NOMO-1 treated with DMSO at 0.1 percent for 48 hours (cell line): ENCODE data around the gene EPS8L1.

Experiments used
- DNase-seq: peaks from one replicate; lab custom pipeline; 2025; ENCODE audit not compliant: unreplicated experiment; lab: John Stamatoyannopoulos, UW

The EPS8L1 gene

DNA sequence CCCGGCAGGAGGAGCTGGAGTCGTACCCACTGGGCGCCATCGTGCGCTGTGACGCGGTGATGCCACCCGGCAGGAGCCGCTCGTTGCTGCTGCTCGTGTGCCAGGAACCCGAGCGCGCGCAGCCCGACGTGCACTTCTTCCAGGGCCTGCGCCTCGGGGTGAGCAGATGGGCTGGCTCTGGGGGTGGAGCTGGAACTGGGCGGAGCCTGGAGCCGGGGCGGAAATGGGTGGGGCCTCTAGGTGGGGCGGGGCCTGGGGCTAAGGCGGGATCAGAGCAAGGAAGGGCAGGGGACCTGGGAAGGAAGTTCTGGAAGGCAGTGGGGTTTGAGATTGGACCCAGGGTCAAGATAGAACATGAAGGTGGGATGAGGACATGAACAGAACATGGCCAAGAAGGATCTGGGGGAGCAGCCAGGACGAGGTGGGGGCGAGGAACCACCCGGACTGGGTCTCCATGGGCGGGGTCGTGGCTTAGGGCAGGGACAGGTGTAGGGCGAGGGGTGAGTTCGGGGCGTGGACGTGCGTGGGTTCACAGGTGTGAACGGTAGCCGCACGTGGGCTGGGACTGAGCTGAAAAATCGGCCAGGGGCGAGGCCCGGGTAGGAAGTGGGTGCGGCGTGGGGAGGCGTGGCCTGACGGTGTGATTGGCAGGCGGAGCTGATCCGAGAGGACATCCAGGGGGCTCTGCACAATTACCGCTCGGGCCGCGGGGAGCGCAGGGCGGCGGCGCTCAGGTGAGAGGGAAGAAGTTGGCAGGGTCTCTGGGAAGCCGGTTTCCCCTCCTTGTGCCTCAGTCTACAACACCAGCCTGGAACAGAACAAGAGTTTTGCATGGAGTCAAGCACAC, 4.7 kb downstream of the EPS8L1 start:
- DNase-seq = peak; percentile 70

DNA sequence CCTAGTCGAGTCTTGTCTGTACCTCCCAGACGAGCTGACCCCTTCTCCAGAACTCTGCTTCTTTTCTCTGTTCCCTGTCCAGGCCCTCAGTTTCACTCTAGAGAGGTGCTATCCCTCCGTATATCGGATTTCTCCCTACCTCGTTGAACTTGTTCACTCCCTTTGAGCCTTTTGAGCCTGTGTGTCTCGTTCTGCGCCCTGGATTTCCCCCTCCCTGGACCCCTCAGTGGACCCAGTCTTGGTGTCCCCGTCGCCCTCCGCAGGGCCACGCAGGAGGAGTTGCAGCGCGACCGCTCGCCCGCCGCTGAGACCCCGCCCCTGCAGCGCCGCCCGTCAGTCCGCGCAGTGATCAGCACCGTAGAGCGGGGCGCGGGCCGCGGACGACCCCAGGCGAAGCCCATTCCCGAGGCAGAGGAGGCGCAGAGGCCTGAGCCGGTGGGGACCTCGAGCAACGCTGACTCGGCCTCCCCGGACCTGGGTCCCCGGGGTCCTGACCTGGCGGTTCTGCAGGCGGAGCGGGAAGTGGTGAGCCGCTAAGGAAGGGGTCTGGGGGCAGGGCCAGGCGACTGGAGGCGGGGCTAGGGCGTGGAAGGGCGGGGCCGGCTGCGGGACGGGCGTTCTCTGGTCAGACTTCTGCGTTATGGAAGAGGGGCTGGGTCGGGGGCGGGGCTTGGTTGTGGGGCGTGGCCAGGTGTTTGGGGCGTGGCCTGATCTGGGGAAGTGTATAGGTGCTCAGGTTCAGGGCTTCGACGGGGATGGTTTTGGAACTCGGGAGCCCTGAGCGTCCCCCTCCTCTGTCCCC, 5.5 kb downstream of the EPS8L1 start:
- DNase-seq = peak; percentile 87

DNA sequence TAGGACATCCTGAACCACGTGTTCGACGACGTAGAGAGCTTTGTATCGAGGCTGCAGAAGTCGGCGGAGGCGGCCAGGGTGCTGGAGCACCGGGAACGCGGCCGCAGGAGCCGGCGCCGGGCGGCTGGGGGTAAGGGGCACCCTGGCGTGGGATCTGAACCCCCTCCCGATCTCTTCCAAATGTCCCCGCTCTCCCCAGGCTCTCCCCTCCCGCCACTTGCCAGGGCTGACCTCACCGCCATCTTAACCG, 6.0 kb downstream of the EPS8L1 start:
- DNase-seq = no peak

DNA sequence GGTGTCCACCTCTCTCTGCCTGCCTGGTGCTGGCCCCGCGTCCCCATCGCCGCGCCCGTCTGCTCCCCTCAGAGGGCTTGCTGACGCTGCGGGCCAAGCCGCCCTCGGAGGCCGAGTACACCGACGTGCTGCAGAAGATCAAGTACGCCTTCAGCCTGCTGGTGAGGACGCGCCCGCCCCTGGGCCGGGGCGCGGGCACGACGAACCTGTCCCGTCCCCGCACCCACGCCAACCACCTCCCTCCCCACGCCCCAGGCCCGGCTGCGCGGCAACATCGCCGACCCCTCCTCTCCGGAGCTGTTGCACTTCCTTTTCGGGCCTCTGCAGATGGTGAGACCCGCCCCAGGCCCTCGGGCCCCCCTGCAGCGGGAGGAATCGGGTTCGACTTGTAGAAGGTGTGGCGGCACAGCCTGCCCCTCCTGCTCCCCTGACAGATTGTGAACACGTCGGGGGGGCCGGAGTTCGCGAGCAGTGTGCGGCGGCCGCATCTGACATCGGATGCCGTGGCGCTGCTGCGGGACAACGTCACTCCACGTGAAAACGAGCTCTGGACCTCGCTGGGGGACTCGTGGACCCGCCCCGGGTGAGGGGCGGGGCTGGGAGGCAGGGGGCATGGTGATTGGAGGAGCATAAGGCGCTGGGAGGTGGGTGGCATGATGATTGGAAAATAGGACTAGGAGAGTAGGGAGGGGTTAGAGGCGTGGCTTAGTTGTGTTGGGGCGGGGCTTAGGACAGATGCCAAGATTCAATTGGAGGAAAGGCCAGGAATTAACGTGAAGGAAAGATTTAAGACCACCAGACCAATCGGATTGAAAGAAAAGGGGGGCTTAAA, 6.6 kb downstream of the EPS8L1 start:
- DNase-seq = peak; percentile 44

DNA sequence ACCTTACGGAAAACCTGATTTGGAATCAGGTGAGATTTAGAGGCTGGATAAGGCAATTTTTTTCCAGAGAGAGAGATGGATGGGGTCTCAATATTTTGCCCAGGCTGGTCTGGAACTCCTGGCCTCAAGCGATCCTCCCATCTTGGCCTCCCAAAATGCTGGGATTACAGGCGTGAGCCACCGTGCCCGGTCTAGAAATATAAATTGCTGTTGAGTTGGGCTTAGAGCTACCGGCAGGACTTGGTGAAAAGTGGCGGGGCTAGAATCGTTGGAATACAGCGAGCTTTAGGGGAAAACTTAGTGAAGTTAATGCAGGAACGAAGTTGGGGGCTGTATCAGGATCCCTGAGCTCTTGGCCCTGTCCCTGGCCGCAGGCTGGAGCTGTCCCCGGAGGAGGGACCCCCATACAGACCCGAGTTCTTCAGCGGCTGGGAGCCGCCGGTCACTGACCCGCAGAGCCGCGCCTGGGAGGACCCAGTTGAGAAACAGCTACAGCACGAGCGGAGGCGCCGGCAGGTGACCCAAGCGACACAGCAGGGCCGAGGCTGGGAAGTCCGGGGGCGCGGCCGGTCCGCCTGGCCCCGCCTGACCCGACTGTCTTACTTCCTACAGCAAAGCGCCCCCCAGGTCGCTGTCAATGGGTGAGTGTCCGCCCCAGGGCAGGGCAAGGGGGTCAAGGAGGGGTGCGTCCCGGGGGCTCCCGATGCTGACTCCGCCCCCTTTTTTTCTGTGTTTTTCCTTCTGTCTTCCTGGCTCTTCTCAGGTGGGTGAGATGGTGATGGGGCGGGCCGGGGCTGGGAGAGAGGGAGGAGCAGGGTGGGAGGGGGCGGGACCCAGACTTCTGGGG, 7.6 kb downstream of the EPS8L1 start:
- DNase-seq = no peak

DNA sequence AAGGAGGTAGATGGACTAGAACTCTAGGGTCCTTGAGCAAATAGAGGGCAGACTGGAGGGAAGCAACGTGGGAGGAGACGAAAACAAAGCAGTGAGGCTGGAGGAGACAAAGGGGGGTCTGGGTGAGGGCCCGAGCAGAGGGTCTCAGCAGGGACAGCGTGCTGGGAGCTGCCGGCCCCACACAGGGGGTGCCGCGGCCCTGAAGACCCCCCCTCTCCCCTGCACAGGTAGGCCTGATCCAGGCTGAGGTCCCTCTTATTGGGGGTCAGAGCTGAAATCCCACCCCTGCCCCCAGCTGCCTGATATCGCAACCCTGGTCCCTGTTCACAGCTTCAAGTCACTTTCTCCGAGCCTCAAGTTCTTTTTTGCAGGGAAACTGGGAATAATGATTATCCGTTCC, 8.7 kb downstream of the EPS8L1 start:
- no peak for DNase-seq

GRCh38 chr19:55085923-55086715, 10.4 kb downstream of the EPS8L1 start:
- DNase-seq = no peak

DNA sequence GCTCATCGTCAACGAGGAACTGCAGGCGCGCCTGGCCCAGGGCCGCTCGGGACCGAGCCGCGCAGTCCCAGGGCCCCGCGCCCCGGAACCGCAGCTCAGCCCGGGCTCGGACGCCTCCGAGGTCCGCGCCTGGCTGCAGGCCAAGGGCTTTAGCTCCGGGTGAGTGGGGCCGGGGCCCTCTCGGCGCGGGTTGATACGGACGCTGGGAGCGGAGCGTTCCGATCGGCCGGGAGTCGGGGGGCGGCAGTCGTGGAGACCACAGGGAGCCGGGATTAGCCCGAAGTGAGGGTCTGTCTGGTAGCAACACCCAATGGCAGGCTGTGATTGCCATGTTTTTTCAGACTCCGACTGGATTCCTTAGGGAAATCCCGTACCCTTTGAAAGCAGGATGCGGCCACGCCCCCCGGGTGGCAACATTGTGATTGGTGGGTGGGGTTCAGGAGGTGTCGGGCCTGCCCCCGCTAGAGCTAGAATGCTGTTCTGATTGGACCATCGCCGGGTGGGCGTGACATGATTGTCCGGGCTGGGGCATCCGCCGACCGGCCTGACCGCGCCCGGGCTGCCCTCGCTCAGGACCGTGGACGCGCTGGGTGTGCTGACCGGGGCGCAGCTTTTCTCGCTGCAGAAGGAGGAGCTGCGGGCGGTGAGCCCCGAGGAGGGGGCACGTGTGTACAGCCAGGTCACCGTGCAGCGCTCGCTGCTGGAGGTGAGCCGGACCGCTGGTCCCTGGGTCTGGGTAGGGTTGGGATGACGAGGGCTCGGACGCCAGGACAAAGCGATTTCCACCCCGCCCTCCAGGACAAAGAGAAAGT, 11.3 kb downstream of the EPS8L1 start:
- no peak for DNase-seq

- DNase-seq = no peak
Measured at GRCh38 chr19:55087542-55087901, 11.9 kb downstream of the EPS8L1 start.

- DNase-seq = no peak
Measured at GRCh38 chr19:55088021-55088451, 12.4 kb downstream of the EPS8L1 start.

- peak; percentile 5 for DNase-seq
Measured at GRCh38 chr19:55088543-55089341, 13.1 kb downstream of the EPS8L1 start.

DNA sequence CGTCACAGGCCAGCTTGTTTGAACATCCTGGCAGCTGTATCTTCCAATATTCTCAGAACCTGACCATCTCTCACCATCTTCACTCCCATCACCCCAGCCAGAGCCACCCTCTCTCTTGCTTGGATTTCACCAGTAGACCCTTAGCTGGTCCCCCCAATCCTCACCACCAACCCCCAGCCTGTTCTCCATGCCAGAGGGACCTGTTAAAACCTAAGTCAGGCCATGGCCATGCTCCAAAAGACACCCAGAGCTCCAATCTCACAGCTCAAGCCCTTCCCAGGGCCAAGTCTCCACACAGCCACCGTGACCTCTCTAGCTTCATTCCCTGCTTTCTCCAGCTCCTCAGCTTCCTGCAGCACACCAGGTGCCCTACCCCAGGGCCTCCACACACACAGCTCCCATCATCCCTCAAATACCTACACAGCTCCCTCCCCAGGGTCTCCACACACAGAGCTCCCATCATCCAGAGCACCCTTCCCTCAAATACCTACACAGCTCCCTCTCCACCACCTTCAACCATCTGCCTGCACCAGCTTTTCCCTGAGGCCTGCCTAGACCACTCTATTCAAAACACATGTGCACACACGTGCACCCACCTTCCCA, 13.8 kb downstream of the EPS8L1 start:
- DNase-seq = no peak

GRCh38 chr19:55090564-55090963, 14.9 kb downstream of the EPS8L1 start:
- no peak for DNase-seq

DNA sequence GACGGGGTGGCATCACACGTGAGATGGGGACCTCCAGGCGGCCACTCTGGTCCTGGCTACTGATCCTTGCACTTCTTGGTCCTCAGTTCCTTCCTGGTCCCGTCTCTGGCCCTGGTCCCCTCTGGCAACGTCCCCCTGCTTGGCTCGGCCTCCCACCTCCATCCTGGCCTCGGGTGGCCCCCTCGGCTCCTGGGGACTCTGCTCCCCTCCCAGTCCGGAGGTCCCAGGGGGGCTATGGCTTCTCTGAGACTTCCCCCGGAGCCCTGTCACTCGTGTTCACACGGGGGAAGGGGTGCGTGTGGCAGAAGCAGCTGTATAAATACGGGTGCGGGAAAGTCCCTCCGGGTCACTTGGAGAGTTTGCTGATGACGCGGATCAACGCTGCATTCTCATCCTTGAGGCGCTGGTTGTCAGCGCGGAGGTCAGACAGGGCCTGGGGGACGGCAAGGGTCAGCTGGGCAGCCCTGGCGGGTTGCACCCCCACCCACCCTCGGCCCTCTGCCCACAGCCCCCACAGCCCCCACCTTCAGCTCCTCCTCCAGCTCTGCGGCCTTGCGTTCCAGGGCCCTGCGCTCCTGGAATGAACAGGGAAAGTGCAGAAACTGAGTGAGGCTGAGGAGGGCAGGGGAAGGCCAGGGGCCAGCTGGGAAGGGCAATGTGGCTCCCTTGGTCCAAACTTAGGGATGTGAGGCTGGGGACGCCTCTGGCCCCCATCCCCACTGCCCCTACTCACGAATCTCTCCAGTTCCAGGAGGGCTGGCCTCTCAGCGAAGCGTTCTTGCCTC, 15.6 kb downstream of the EPS8L1 start:
- DNase-seq = no peak

- no peak for DNase-seq
Measured at GRCh38 chr19:55091955-55092354, 16.3 kb downstream of the EPS8L1 start.

- no peak for DNase-seq
Measured at GRCh38 chr19:55092423-55093318, 17.0 kb downstream of the EPS8L1 start.
